GM21367 (cell line): ENCODE data around the gene CHRM2.

Experiments used
- ATAC-seq: cut with Tn5 transposase; IDR thresholded peaks from one replicate; pipeline ENCODE4 v1.9.1; 2021; ENCODE audit not compliant: unreplicated experiment

Gene CHRM2

DNA sequence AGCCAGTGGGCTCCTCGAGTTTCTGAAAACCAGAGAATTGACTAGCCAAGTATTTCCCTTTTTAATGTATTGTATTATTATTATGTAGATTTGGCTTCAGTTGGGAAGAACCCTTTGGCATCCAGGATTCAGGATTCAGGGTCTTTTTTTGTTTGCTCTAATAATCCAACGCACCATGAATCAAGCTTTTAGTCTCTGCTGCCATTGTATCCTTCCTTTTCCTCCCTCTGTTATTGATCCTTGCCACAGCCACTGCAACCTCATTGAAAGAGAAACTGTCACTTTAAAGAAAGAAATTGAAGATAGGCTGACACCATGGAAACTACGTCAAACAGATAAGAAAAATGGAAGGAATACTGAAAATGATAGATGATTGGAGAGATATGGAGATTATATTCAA, 150.0 kb downstream of the CHRM2 start:
- ATAC-seq, result no peak

DNA sequence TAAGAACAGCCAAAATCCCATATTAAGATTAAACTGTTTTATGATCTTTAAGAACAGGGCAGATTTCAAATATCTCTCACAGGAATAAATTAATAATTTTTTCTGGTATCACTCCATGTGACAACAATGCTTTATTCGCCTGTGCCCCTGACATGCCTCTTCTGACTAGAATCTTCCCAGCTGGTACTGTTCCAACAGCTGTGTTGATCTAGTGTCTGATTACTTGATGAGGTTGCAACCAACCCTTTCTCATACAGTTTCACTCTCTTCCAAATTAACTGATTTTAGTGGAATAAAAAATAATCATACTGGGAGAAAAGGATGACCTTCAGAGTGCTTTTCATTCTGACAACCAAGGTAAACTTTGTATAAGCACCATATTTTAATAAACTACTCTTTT, 151.9 kb downstream of the CHRM2 start:
- ATAC-seq, result no peak

DNA sequence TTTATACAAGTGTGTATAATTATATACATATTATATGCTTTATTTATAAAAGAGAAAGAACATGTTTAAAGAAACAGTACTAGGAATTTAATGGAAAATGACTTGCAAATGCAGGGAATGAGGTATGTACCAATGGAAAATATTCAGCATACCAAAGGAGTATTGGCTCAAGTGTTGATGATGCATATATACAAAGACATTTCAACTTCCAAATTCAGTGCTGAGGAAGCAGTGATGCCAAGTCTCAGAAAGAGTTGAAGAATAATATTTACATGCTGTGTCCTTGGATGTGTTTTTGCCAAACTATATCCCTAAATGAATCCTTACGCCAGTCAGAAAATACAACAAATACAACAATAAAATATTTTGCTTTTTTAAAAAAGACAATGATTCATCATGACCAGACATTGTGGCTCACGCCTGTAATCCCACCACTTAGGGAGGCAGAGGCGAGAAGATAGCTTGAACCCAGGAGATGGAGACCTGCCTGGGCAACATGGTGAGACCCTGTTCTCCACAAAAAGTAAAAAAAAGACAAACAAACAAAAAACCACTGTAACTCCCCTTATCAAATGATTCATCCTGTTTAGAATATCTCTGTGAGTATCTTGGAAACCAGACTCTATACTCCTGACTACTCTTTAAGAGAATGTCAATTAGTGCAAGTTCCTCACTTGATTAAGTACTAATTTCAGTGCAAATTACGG, 157.2 kb downstream of the CHRM2 start:
- no peak for ATAC-seq

DNA sequence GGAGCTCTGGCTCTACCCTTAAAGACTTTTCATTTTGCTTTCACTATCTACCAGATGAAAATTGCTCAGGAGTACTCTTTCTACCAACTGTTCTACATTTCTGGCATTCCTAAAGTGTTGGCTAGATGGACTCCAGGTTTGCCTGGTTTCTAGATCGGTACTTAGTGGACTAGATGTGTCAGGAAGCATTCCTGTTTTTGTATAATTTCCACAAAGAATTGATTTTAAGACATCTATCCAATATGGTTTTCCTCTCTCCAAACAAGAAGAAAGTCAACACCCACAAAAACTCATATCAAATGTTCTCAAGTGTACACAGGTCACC, 157.7 kb downstream of the CHRM2 start:
- ATAC-seq, result no peak

DNA sequence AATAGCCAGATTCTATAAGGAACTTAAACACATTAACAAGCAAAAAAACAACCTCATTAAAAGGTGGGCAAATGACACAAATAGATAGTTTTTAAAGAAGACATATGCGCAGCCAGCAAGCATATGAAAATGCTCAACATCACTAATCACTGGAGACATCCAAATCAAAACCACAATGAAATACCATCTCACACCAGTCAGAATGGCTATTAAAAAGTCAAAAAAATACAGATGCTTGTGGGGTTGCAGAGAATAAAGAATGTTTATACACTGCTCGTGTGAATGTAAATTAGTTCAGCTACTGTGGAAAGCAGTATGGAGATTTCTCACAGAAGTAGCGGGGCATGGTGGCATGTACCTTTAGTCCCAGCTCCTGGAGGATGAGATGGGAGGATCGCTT, 164.0 kb downstream of the CHRM2 start:
- no peak for ATAC-seq

DNA sequence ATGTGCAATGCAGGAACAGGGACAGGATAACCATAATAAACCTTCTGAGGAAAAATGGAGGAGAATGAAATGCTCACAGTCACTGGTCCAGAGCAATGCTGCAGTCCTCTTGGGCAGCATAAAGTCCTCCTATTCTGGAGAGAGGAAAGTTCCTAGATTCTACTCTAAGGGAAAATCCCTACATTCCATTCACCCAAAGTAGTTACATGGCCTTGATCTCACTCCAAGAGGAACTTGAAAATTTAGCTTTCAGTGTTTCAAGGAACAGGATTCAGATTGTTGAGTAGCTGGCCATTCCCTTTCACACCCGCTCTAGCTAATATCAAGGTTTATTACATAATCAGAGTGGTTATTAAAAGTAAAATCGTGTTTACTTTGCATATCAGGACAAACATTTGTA, 168.3 kb downstream of the CHRM2 start:
- ATAC-seq, result no peak

DNA sequence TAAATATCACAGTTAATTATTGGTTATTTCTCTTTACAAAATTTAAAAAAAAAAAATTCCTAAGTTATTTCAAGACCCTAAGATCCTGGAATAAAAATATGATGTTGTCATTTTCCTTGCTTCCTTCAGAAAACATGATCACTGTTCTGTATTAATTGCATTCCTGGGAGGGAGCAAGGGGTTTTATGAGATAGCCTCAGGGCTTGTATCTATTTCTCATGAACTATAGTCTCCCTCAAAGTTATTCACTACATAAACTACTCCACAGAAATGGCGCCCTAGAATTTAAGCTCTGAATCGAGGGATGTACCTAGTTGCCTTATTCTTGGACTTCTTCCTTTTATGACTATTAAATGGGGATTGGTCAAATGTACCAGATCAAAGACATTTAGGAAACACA, 170.3 kb downstream of the CHRM2 start:
- no peak for ATAC-seq

DNA sequence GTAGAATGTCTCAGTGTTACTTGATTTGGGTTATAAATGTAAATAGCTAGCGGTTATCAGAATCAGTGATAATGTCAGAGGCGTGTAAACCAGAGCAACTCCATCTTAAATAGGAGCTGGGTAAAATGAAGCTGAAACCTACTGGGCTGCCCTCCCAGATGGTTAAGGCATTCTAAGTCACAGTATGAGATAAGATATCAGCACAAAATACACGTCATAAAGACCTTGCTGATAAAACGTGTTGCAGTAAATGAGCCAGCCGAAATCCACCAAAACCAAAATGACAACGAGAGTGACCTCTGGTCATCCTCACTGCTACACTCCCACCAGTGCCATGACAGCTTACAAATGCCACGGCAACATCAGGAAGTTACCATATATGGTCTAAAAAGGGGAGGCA, 172.3 kb downstream of the CHRM2 start:
- ATAC-seq, result no peak

DNA sequence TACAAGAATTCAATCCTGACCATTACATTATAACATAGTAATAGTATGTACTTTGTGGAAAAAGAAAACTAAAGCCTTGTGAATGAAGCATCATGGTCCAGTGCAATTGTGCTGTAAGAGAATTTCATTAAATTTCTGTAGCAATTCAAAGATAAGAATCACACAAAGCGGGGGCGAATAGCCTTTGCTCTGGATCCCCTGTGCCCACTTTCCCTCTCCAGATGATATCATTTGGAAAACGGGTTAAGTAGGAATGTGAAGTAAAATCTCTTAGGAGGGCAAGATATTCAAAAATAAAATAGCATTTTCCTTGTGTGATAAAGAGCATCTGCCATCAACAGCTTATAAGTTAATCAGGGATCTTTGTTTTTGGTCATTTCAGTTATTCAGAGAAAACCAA, 177.1 kb downstream of the CHRM2 start:
- ATAC-seq, result no peak

DNA sequence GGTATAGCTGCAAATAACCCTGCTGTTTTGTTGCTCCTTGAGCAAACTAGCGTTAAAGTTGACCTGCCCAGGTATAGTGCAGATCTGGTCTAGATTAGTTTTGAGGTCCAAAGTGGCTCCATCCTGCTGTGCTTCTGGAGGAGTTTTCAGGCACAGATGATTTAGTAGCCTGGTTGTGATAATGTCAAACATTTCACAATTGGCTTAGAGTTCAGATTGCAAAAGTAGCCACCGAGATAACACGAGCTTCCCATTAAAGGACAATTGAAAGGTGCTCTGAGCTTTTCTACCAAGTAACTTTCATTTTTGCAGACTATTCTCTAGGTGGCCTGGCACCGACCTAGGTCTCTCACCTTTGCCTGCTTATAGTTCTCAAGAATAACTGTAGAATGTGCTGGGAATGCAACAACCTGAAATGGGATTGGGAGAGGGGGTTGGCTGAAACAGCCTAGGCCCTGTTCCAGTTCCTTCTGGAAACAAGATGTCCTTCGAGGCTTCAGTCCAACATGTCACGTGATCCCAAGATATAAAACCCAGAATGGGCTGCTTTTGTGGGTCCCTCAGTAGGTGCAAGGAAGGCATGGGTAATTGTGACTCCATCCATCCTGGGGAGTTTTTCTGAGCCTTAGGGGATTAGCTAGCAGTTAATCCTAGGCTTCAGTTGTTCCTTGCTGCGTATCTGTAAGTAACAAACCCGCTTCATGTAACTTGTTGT, 201.0 kb downstream of the CHRM2 start:
- no peak for ATAC-seq
